AG04450 (cell line): ENCODE results near the gene TACC3. TPM values are rescaled to one million over a fixed set of nuclear protein-coding genes. Genes with fewer than 3 reads are reported as not detected.

ENCODE experiments used
- CTCF ChIA-PET: fragments of 300-600, 350-600 bp; formaldehyde crosslinking; extraction: SDS; loops from one replicate; lab custom pipeline; 2022; ENCODE audit warnings: antibody characterized with exemption, inconsistent platforms; lab: Charles Lee
- POLR2A ChIA-PET: fragments of 350-600 bp; formaldehyde crosslinking; extraction: SDS; loops from one replicate; lab custom pipeline; 2021; ENCODE audit warnings: antibody characterized with exemption, inconsistent platforms; lab: Yijun Ruan, JAX
- DNase-seq: peaks from one replicate; pipeline ENCODE4 v3.0.0-alpha.2; 2011; ENCODE audit warnings: low read depth, low spot score
- H3K27ac ChIP-seq: one replicate; pipeline ENCODE4 v1.5.1; 2012; ENCODE audit warnings: low read depth, low read length, control low read depth
- H3K27me3 ChIP-seq: one replicate; pipeline ENCODE4 v1.6.0; 2012; ENCODE audit warnings: low read length; ENCODE audit not compliant: control insufficient read depth, insufficient read depth
- H3K4me3 ChIP-seq: 2 replicates; pipeline ENCODE4 v1.5.1; 2011; ENCODE audit warnings: mild to moderate bottlenecking, low read depth, low read length, control low read depth
- H3K9me3 ChIP-seq: 2 replicates; pipeline ENCODE4 v1.5.1; 2012; ENCODE audit warnings: low read length; ENCODE audit not compliant: control insufficient read depth, insufficient read depth
- CTCF ChIP-seq: IDR thresholded peaks from 2 replicates; pipeline ENCODE4 v1.5.1; 2011; ENCODE audit warnings: low read depth, low read length, control low read depth, inconsistent platforms
- polyA plus RNA-seq: library from polyadenylated mRNA; depleted of rRNA; stranded (reverse); fragments of >200 nt; gene quantifications from 2 replicates; pipeline ENCODE4 v1.2.3, GENCODE V29; 2011

The TACC3 gene
- polyA plus RNA-seq, 1 experiment: 8.5 TPM

DNA sequence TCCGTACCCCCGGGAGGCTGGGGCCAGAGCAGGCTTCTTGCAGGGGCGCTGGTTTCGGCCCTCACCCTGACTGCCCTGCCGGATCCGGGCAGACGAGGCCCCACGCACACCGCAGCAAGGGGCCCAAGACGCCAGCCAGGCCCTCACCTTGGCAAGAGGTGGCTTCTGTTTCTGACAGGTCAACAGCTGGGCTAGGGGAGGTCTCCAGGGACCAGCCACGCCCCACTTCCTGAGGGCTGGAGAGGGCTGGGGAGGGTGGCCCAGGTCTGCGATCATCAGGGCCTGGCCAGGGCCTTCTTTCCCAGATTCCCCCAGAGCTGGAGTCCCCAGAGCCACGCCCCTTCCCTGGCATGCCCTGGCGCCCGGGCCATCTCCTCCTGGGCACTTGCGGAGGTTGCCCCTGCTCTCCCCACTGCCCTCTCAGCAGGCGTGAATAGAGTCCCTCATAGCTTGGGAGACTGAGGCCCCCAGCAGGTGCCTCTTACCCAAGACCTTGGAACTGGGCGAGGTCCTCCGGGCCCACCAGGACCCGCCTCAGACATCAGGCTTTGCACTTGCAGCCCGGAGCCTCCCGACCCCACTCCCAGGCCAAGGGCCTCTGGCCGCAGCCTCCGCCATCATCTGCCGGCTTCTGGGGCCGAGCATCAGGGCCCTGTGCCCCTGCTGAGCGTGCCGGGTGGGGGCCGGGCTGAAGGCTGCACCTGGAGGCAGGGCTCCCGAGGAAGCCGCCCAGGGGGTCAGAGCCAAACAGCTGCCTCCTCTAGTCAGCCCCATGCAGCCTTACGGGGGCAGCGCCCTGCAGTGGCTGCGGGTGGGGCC, 65.4 kb downstream of the TACC3 start:
- H3K9me3 ChIP-seq: peaks cover under 1% of the 10 kb centered on the region; the same call in 1 of the 2 replicates
- POLR2A ChIA-PET: no interaction called here
- DNase-seq: no peak
- peaks cover 17% of the 10 kb centered on the region for H3K27me3 ChIP-seq
- CTCF ChIA-PET: interaction anchor here (0.9 kb wide), 1 partner anchor 12 kb away, joined by 3 read pairs; no protein-coding TSS in a partner anchor
- TF ChIP-seq CTCF: no peak
- H3K27ac ChIP-seq: no peak overlapping the region
- no peak overlapping the region for H3K4me3 ChIP-seq

- Histone ChIP-seq H3K27ac (no peak overlapping the region), H3K27me3 (peaks cover 23% of the 10 kb centered on the region), H3K9me3 (peaks cover 5% of the 10 kb centered on the region; the same call in 1 of the 2 replicates), H3K4me3 (no peak overlapping the region)
- DNase-seq: no peak
- CTCF ChIA-PET: no interaction called here
- no peak for TF ChIP-seq CTCF
- POLR2A ChIA-PET: no interaction called here
These were observed 66.2 kb downstream of the TACC3 start for GRCh38 chr4:1787411-1788077.

DNA sequence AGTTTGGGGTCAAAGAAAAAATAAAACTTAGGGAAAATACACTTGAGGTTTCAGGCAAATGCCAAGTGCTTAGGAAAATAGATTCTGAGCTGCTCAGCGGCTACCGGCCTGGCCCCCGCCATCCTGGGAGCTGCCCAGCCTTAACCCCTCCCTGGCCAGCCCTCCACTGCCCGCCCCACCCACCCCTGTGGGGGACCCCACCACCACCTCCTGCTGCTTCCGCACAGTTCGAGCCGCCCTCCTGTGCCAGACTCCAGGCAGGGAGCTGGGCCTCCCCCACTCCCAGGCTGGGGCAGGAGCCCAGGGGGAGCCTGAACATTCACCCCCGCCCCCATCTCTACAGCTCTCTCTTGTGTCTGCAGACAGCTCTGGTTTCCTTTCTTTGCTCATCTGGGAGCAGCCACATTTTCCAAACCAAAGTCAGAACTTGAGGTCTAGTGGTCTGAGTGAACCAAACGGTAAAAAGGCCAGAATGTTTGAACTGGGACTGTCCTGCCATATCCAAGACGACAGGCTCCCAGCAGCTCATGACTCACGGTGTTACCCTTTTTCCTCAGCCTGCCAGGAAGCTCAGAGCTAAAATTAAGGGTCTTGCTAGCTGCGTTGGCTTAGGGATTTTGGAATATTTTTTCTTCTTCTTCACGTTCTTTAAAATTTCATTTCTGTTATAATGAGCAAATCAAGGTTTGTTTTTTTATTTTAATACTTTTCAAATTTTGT, 67.1 kb downstream of the TACC3 start:
- POLR2A ChIA-PET: no interaction called here

DNA sequence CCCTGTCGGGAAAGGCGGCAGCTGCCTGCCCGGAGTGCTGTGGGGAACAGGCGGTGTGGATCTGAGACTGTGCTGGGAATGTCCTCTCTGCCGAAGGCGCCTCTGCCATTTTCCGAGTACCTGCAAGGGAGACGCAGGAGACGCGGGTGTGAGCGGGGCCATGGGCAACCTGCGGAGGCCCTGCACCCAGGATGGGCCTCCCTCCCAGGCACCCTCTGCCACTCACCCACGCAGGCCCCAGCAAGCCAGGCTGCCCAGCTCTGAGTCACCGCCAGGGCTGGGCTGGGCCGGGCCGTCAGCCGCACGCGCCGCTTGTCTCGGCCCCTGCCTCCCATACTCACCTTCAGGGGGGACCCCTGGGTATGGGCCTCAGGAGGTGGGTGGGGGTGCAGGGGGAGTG, 68.2 kb downstream of the TACC3 start:
- TF ChIP-seq CTCF: no peak
- no peak for DNase-seq
- no peak overlapping the region for H3K27ac ChIP-seq
- H3K9me3 ChIP-seq: peaks cover 5% of the 10 kb centered on the region; the same call in 1 of the 2 replicates
- POLR2A ChIA-PET: no interaction called here
- CTCF ChIA-PET: no interaction called here
- H3K4me3 ChIP-seq: no peak overlapping the region
- H3K27me3 ChIP-seq: peaks cover 24% of the 10 kb centered on the region

More for the DNA sequence above, 67.1 kb downstream of the TACC3 start:
- peaks cover 5% of the 10 kb centered on the region; the same call in 1 of the 2 replicates for H3K9me3 ChIP-seq
- TF ChIP-seq CTCF: no peak
- H3K27ac ChIP-seq: no peak overlapping the region
- no peak overlapping the region for H3K4me3 ChIP-seq
- CTCF ChIA-PET: interaction anchor here (1.1 kb wide), 1 partner anchor 21 kb away, joined by 3 read pairs; no protein-coding TSS in a partner anchor
- DNase-seq: no peak
- peaks cover 23% of the 10 kb centered on the region for H3K27me3 ChIP-seq
